ENCODE measurements around the gene FLRT1. TPM values are rescaled to one million over a fixed set of nuclear protein-coding genes. Genes with fewer than 3 reads are reported as not detected.

FLRT1 gene
- total RNA-seq, 1 experiment from 2014 or later = 0.39 TPM

DNA sequence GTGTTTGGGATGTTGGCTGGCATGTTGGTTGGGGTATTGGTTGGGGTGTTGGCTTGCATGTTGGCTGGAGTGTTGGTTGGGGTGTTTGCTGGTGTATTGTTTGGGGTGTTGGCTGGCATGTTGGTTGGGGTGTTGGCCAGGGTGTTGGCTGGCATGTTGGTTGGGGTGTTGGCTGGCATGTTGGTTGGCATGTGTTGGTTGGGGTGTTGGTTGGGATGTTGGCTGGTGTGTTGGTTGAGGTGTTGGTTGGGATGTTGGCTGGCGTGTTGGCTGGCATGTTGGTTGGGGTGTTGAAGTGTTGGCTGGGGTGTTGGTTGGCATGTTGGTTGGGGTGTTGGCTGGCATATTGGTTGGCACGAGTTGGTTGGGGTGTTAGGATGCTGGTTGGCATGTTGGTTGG is 24.9 kb upstream of the FLRT1 start:
- Mint-ChIP-seq H3K36me3 (ENCODE audit: insufficient read depth, unreplicated experiment) (peaks cover 40% of the 10 kb centered on the region), H3K27me3 (ENCODE audit: insufficient read depth, unreplicated experiment) (no peaks in the 10 kb centered on the region), H3K27ac (ENCODE audit: unreplicated experiment) (no peak overlapping the region), H3K4me3 (ENCODE audit: unreplicated experiment) (no peak overlapping the region), H3K9me3 (ENCODE audit: unreplicated experiment) (no peaks in the 10 kb centered on the region), H3K4me1 (ENCODE audit: low read depth, unreplicated experiment) (no peaks in the 10 kb centered on the region)
- no TSS peak for BruUV-seq (replicated peaks)
- Histone ChIP-seq H3K36me3 (ENCODE audit: control insufficient read depth, insufficient read depth, low read length) (no peaks in the 10 kb centered on the region), H3K4me1 (no peaks in the 10 kb centered on the region), H3K4me3 (ENCODE audit: low read depth, low read length) (no peak overlapping the region), H3K9me3 (no peaks in the 10 kb centered on the region), H3K27me3 (replicated peaks; ENCODE audit: control insufficient read depth, insufficient read depth, low read length) (no peaks in the 10 kb centered on the region)
- POLR2A ChIA-PET = no interaction called here
- CTCF ChIA-PET = no interaction called here
- TF ChIP-seq, protein P1, sequence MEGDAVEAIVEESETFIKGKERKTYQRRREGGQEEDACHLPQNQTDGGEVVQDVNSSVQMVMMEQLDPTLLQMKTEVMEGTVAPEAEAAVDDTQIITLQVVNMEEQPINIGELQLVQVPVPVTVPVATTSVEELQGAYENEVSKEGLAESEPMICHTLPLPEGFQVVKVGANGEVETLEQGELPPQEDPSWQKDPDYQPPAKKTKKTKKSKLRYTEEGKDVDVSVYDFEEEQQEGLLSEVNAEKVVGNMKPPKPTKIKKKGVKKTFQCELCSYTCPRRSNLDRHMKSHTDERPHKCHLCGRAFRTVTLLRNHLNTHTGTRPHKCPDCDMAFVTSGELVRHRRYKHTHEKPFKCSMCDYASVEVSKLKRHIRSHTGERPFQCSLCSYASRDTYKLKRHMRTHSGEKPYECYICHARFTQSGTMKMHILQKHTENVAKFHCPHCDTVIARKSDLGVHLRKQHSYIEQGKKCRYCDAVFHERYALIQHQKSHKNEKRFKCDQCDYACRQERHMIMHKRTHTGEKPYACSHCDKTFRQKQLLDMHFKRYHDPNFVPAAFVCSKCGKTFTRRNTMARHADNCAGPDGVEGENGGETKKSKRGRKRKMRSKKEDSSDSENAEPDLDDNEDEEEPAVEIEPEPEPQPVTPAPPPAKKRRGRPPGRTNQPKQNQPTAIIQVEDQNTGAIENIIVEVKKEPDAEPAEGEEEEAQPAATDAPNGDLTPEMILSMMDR (IDR thresholded peaks at IDR 0.05; ENCODE audit: insufficient read depth in 1 of 2, low read depth in 1 of 2, low read length in 1 of 2, severe bottlenecking in 1 of 2, unreplicated experiment in 1 of 2) = no peak
- DNase-seq = no peak
- intact Hi-C loops (cut with micrococcal nuclease; ENCODE audit: unreplicated experiment) = no loop called here

DNA sequence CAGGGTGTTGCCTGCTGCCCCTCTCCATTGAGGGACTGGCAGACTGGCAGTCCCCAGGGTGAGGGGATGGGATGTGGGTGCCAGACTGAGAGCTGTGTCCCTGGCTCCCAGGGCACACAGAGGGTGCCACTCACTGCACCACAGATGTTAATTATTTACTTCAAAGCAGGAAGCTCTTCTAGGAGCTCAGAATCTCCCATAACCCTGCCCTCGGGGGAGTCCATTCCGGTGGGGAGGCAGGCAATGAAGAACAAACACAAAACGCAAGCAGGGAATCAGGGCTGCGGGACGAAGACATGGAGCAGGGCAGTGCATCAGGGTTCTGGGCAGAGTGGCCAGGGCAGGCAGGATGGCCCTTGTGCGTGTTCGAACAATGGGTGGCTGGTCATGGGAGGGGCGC is 24.4 kb upstream of the FLRT1 start:
- TF ChIP-seq, protein P1 (IDR thresholded peaks at IDR 0.05; ENCODE audit: insufficient read depth in 1 of 2, low read depth in 1 of 2, low read length in 1 of 2, severe bottlenecking in 1 of 2, unreplicated experiment in 1 of 2) = no peak
- no peaks in the 10 kb centered on the region for H3K4me1 ChIP-seq
- no peaks in the 10 kb centered on the region for H3K27me3 ChIP-seq (replicated peaks; ENCODE audit: control insufficient read depth, insufficient read depth, low read length)
- H3K4me3 ChIP-seq (ENCODE audit: low read depth, low read length) = no peak overlapping the region
- H3K9me3 ChIP-seq = no peaks in the 10 kb centered on the region
- DNase-seq = no peak
- BruUV-seq (replicated peaks) = no TSS peak
- ChIA-PET POLR2A (no interaction called here), CTCF (no interaction called here)
- intact Hi-C loops (cut with micrococcal nuclease; ENCODE audit: unreplicated experiment) = no loop called here
- peaks cover 40% of the 10 kb centered on the region for H3K36me3 Mint-ChIP-seq (ENCODE audit: insufficient read depth, unreplicated experiment)
- H3K4me3 Mint-ChIP-seq (ENCODE audit: unreplicated experiment) = no peak overlapping the region
- H3K27ac Mint-ChIP-seq (ENCODE audit: unreplicated experiment) = no peak overlapping the region
- H3K27me3 Mint-ChIP-seq (ENCODE audit: insufficient read depth, unreplicated experiment) = no peaks in the 10 kb centered on the region
- H3K36me3 ChIP-seq (ENCODE audit: control insufficient read depth, insufficient read depth, low read length) = no peaks in the 10 kb centered on the region
- no peaks in the 10 kb centered on the region for H3K4me1 Mint-ChIP-seq (ENCODE audit: low read depth, unreplicated experiment)
- H3K9me3 Mint-ChIP-seq (ENCODE audit: unreplicated experiment) = no peaks in the 10 kb centered on the region

DNA sequence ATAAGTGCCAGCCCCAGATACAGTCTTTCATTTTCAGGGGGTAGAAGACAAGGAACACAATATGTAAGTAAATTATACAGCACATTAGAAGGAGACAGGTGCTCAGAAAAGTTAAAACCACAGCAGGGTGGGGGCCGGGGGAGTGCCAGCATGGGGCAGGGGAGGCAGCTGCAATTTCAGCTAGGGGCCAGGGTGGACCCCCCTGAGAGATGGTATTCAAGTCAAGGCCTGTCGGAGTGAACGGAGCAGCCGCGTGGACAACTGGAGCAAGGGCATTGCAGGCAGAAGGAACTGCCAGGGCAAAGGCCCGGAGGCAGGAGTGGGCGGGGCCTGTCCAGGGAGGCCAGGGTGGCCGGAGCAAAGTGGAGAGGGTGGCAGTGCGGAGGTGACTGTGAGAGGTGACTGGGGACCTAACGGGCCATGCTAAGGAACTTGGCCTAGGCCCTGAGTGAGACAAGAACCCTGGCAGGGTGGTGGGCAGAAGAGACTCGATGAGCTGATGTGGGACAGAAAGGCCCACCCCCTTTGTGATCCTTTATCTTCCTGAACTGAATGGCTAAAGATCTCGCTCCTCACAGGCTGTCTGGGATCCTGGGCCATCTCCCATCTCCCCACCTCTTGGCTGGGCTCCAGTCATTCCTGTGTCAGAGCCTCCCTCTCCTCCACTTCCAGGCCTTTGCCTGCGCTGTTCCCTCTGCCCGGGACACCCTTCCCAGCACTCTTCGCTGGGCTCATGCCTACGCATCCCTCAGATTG is 22.4 kb upstream of the FLRT1 start:
- Histone ChIP-seq H3K9me3 (no peaks in the 10 kb centered on the region), H3K27me3 (replicated peaks; ENCODE audit: control insufficient read depth, insufficient read depth, low read length) (no peaks in the 10 kb centered on the region), H3K4me1 (no peaks in the 10 kb centered on the region), H3K4me3 (ENCODE audit: low read depth, low read length) (no peak overlapping the region), H3K36me3 (ENCODE audit: control insufficient read depth, insufficient read depth, low read length) (no peaks in the 10 kb centered on the region)
- Mint-ChIP-seq H3K27ac (ENCODE audit: unreplicated experiment) (no peak overlapping the region), H3K4me3 (ENCODE audit: unreplicated experiment) (no peak overlapping the region), H3K9me3 (ENCODE audit: unreplicated experiment) (no peaks in the 10 kb centered on the region), H3K27me3 (ENCODE audit: insufficient read depth, unreplicated experiment) (no peaks in the 10 kb centered on the region), H3K36me3 (ENCODE audit: insufficient read depth, unreplicated experiment) (peaks cover 32% of the 10 kb centered on the region), H3K4me1 (ENCODE audit: low read depth, unreplicated experiment) (no peaks in the 10 kb centered on the region)
- BruUV-seq (replicated peaks) = no TSS peak
- ChIA-PET CTCF (no interaction called here), POLR2A (no interaction called here)
- intact Hi-C loops (cut with micrococcal nuclease; ENCODE audit: unreplicated experiment) = no loop called here
- no peak for DNase-seq
- TF ChIP-seq, protein P1 (IDR thresholded peaks at IDR 0.05; ENCODE audit: insufficient read depth in 1 of 2, low read depth in 1 of 2, low read length in 1 of 2, severe bottlenecking in 1 of 2, unreplicated experiment in 1 of 2) = no peak
